GM18517 (cell line): ENCODE data around the gene ALKBH5.

Experiments
- ATAC-seq: cut with Tn5 transposase; IDR thresholded peaks from one replicate; pipeline ENCODE4 v1.9.1; 2021; ENCODE audit warnings: mild to moderate bottlenecking, moderate library complexity; ENCODE audit not compliant: unreplicated experiment

The ALKBH5 gene

GRCh38 chr17:18157354-18157985, 26.2 kb upstream of the ALKBH5 start:
- no peak for ATAC-seq

DNA sequence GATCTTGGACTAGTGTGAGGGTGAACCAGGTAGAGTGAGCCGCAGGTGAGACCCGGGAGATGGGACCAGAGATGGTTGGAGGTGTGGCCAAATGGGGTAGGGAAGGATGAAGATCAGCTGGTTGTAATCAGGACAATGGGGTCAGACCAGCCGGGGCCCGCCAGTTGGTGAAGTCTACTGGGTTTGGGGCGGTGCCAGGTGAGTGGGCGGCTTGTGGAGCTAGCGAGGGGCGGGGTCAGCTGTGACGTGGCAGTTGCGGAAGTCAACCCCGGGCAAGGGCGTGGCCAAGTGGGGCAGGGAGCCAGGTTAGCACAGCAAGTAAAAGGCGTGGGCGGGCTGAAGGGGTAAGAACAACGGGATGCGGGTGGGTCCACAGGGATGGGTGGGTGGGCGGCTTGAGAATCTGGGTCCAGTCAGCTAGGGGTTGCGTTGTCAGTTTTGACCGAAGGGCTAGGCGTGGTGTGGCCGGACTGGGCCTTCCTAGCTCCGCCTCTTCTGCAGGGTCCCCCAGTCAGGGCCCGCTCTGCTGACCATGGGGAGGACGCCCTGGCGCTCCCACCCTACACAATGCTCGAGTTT, 25.5 kb upstream of the ALKBH5 start:
- ATAC-seq = peak; percentile 44

DNA sequence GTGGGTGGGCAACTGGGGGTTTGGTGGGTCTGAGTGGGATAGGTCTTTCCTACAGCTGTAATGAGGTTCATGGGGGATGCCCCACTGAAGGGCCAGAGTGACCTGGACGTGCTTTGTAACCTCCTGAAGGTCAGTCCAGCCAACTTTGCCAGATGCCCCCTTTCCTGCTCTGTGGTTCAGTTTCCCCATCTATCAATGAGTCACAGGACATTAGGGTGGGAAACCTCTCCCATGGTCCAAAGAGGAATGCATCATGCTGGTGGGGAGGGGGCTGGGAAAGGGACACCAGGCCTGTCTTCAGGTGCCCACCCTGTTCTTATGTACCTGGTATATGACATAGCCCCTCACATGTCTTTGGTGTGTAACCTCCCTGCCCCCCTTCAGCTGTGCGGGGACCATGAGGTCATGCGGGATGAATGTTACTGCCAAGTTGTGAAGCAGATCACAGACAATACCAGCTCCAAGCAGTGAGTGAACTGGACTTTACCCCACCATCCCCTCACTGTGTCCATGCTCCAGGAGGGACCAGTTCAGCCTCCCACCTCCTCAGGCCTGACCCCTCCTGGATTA, 24.0 kb upstream of the ALKBH5 start:
- no peak for ATAC-seq

DNA sequence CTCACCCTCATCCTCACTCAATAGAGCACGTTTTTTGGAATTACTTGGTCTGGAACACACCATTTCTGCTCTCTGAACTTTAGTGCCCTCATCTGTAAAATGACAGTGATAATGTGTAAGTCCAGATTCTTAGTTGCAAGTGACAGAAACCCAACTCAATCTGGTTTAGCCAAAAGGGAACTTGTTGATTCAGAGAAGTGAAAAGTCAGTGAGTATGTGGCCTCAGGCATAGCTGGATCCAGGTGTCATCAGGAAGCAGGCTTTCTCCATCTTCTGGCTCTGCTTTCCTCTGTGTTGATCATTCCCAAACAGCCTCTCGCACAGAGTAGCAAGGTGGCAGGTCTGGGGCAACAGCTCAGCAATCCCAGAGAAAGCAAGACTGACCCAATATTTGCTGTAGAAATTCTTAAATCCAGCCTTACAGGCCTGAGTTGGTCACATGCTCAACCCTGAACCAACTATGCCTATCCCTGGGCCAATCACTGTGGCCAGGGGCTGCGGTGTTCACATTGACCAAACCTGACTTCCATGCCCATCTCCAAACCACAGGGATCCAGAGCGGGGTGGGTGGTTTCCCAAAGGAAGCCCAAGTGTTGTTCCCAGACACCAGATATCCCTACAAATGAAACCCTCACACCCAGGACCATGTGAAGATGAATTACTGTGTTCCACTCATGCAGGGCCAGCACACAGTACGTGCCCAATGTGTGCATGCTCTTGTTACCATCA, 23.3 kb upstream of the ALKBH5 start:
- no peak for ATAC-seq

GRCh38 chr17:18161207-18162145, 22.2 kb upstream of the ALKBH5 start:
- ATAC-seq = peak; percentile 57

DNA sequence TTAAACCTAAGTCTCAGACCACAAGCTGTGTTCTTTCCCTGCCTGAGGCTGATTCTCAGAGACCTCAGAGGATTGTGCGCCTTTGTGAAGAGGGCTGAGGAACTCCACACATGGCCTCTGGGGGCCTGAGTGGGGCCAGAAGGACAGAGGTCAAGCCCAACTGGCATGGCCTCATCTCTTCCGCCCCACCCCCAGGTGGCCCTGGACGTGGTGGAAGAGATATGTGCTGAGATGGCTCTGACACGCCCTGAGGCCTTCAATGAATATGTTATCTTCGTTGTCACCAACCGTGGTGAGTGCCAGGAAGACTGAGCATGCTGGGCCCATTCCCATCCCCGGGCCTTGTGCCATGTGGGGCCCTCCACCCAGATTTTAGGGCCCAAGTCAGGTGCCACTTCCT, 20.1 kb upstream of the ALKBH5 start:
- no peak for ATAC-seq

DNA sequence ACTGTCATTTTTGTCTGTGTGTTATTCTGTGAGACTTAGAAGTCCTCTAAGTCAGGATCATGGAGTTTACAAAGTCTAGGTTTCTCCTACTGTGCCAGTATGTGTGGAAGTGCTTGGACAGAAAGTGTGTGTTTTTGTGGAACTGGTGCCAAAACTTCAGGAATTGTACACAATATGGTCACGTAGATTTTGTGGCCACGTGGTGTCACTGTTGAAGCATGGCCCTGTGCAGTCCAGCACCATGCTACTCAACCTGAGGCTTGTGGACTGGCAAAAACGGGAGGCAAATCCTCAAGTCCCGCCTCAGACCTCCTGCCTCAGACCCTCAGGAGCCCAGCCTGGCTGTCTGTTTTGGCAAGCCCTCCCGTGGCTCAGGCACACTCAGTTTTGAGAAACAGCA, 16.7 kb upstream of the ALKBH5 start:
- no peak for ATAC-seq

DNA sequence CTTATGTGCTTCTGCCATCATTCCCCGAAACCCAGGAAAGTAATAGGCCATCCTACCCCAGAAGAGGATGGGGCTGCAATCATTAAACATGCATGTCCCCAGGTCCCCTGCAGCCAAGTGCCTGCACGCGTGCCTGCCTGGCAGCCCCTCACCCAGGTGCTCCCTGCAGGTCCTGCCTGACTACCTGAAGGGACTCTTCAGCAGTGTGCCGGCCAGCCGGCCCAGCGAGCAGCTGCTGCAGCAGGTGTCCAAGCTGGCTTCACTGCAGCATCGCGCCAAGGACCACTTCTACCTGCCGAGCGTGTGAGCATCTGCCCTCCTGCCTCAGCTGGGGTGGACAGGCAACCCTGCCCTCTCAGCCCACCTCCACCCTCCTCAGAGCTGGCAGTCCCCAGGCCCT, 16.2 kb upstream of the ALKBH5 start:
- no peak for ATAC-seq

DNA sequence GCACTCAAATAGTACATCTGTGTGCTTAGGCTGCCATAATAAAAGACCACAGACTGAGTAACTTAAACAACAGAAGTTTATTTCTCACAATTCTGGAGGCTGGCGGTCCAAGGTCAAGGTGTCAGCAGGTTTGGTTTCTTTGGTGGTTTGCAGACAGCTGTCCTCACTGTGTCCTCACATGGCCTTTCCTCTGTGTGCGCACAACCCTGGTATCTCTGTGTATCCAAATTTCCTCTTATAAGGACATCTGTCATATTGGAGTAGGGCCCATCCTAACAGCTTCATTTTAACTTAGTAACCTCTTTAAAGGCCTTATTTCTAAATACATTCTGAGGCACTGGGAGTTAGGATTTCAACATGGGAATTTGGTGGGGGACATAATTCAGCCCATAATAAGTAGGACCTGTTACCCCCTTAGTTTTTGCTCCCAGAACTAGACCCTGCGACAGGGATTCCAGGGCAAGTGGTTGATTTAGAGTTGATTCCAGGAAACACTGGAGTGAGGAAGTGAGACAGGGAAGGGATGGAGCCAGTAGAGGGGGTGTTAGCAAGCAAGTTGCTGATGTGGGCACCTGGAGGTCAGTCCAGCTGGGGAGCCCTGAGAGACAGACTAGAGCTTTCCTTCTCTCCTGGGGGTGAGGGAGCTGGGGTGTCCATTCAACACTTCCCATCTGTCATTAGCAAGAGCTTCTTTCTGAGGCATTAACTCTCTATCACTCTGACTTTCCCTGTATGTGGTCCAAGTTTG, 10.9 kb upstream of the ALKBH5 start:
- no peak for ATAC-seq

GRCh38 chr17:18173740-18174139, 9.9 kb upstream of the ALKBH5 start:
- ATAC-seq = no peak

DNA sequence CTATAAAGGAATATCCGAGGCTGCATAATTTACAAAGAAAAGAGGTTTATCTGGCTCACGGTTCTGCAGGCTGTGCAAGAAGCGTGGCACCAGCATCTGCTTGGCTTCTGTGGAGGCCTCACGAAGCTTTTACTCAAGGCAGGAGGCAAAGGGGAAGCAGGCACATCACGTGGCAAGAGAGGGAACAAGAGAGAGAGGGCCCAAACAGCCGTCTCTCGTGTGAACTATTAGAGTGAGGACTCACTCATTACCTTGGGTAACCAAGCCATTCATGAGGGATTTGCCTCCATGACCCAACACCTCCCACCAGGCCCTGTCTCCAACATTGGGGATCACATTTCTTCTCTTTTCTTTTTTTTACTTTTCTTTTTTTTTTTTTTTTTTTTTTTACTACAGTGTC, 7.5 kb upstream of the ALKBH5 start:
- no peak for ATAC-seq

GRCh38 chr17:18177133-18177532, 6.5 kb upstream of the ALKBH5 start:
- ATAC-seq = no peak

DNA sequence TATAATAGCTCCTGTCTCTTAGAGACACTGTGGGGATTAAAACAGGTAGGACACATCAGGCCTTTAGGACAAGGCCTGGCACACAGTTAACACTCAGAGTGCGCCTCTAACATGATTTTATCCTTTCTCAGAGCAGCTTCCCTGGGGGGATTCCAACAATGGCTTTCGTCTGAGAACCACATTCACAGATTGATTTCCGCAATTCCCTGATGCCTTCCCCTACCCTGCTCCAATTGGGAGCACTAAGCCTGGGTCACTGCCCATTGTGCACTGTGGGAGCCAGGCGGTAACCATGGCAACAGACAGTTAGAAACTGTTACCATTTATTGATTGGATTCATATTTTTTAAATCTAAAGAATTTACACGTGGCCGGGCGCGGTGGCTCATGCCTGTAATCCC, 5.9 kb upstream of the ALKBH5 start:
- no peak for ATAC-seq

DNA sequence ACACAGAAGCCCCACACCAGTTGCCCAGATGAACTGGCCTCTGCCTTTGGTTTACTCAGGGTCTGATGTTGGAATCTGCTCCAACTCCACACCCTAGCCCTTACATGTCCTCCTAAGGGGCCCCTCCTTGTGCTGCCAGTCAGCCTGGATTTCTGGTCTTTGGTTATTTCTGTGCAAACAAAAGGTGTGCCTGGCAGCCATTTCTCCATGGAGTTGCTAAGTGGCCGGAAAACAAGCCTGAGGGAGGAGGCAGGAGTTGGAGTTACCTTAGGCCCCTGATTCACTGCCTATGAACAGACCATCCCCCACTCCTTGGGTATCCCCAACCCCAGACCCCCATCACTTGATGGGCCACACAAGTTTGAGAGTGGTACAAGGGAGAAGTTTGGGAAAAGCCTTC, 4.4 kb upstream of the ALKBH5 start:
- no peak for ATAC-seq

DNA sequence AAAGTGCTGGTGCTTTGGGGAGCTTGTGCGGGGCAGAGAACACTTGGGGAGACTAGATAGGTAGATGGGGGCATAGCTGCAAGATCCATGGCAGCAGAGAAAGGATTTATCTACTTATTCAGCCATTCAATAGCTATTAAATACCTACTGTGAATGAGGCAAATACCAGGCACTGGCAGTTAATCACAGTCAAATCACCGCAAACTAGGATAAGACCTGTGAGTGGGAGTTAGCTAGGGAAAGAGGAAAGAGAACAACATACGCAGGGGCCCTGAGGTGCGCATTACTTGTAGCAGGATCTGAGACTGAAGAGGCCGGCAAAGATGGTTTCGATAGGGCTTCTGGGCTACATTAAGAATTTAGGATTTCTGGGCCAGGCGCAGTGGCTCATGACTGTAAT, 3.8 kb upstream of the ALKBH5 start:
- no peak for ATAC-seq

DNA sequence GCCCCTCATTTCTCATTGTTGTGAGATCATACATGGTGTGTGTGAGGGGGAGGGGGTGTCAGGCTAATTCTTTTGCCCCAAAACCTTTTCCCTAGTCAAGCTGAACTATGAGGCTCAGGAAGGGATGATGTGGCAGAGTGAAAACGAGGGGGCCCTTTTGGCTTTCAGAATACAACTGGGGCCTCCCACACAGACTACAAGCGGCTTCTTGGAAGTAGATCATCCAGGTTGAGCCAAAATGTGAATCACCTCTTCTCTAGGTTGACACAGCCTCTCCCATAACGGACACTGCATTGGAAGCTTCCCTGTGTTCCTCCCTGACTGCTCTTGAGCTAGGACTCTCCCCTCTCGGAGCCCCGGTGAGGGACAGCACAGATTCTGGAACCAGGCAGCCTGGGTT, 2.3 kb upstream of the ALKBH5 start:
- no peak for ATAC-seq

GRCh38 chr17:18182110-18182977, 1.3 kb upstream of the ALKBH5 start:
- no peak for ATAC-seq

- peak; percentile 20 for ATAC-seq
These were observed 672 bp upstream of the ALKBH5 start for GRCh38 chr17:18182978-18183333.
